Iris pigment epithelial cell (primary cell): ENCODE results near the gene IL36RN.

Experiments
- DNase-seq: peaks from one replicate; pipeline ENCODE4 v3.0.0-alpha.2; 2011; ENCODE audit warnings: low read depth

The IL36RN gene

DNA sequence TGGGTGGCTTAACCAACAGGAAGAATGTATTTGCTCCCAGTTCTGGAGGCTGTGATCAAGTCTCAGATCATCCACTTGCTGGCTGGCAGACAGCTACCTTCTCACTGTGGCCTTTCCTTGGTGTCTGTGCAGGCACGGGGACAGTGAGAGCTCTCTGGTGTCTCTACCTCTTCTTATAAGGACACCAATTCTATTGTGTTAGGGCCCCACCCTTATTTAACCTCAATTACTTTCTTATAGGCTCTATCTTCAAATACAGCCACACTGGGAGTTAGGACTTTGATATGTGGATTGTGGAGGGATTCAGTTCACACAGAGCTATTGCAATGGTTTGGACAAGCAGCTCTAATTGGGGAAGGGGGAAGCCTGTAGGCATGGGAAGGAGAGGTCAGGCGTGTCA is 43.1 kb downstream of the IL36RN start:
- DNase-seq, result no peak

DNA sequence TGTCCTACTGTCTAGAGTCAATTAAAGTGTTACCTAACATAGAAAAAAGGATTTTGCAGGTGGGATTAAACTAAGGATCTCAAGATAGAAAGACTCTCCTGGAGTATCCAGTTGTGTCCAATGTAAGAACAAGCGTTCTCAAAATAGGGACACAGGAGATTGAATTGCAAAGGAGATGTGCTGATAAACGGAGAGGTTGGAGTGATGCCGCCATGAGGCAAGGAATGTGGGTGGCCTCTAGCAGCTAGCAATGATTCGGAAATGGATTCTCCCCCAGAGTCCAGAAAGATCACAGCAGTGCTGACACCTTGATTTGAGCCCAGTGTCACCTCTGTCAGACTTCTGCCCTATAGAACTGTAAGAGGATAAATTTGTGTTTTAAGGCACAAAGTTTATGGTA is 44.3 kb downstream of the IL36RN start:
- no peak for DNase-seq

DNA sequence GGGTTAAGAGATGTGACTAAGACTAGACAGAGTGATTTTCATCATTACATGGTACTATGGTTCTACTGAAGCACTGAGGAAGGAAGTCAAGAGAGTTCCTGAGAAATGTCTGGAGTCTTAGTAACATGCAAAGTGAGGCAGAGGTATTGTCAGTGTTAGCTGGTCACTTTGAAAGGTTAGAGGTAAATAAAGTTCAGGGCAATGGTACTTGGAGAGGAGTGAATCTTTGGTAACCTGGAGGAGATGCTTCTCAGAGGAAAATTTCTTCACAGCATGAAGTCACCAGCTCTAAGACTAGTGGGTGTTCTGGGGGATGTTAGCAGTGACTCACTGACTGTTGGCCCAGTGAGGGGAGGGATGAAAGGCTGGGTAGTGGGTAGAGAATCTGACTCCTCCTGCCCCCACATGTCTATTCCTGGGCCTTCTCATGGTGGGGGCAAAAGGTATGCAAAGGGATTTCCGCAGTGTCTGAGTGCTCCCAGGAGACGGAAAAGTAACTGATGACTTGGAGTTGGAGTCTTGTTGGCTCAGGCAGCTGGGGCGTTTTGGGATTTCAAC is 45.1 kb downstream of the IL36RN start:
- peak; percentile 10 for DNase-seq

DNA sequence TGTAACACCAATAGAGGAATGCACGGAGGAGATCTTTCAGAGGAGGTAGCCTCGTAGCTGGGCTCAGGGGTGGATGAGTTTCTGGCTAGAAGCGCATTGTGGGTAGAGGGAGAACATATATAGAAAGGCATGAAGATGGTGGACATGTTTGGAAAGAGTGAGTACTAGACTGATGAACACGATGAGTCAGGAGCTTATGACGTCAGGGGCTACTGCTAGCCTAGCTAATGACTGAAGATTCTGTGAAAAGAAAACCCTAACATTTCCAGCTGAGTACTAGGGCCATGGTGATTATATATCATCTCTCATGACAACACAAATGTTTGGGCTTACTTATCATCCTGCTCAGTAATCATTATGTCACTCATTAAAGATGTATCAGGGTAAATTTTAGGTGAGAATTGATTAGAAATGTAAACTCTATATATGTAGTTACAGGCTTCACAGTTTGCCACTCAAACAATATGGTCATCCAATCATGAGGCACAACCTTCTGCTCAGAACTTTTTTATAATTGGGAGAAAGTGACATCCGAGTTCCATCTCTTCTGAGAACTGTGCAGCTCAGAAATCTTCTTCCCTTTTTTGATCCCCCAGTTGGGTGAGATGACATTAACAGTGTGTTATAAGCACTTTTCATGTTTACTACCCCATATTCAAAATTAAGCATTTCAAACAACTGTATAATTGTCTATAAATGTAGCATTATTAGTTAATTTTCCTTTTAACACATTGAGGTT is 46.2 kb downstream of the IL36RN start:
- peak; percentile 71 for DNase-seq

DNA sequence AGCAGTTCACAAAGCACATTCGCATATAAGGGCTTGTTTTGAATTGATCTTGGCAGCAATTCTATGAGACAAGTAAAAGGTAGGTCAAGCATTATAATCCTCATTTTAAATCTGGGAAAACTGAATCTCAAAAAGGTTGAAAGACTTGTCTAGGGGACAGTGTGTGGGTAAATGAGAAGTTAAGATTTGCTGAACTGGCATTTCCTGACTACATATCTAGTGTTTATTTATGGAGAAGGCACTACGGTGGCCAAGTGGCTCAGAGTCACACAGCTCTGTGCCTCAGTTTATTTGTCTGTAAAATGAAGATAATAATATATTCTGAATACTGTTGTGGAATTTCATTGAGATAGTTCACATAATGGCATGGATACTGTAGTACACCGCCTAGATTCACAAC is 52.1 kb downstream of the IL36RN start:
- DNase-seq, result no peak

DNA sequence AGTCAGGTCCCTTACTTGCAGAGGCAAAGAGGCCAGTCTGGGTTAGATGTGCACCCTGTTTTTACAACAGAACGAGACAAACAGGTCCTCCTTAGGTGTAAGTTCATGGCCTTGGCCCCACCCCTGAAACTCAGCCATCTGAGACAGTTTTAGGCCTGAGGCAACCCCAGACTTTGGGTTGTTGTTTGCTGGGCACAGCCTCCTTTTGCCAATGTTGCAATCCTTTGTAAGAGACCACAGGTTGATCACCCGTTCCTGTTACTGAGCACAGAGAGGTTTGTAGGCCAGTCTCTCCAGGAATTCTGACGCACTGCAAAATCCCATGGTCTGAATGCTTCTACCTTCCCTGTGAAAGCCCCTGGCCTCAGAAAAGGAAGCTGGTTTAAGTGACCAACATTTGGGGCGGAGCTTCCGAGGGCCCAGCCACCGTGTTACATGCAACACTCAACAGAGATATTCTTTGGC is 52.9 kb downstream of the IL36RN start:
- no peak for DNase-seq

DNA sequence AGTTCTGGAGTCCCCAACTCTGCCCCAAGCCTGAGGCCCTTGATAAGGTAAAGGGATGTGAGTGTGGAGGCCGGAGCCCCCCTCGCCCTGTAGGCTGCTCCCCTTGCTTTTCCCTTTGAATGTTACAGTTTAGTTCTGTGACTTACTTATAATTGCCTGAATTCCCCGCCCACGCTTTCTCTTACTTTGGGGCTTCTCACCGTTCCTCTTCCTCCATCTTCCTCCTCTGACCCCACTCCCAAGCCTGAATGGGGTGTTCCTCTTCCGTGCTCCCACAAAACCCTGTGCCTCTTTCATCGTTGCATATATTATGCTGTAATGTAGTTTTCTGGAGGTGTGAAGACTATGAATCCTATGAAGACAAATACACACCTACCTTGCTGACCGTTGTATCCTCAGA is 53.4 kb downstream of the IL36RN start:
- DNase-seq, result no peak

DNA sequence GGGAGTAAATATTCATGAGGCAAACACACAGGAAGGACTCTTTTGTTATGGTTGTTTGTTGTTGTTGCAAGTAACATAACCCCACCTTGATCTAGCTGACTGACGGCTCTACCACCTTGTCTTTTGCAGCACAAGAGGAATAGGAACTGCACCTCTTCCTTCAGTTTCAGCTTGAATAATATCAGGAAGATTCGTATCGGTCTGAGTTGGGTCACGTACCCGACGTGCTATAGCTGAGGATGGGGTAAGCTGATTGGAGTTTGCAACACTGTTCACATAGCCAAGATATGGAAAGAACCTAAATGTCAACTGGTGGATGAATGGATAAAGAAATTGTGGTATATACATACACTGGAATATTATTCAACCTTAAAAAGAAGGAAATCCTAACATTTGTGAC is 53.9 kb downstream of the IL36RN start:
- no peak for DNase-seq

DNA sequence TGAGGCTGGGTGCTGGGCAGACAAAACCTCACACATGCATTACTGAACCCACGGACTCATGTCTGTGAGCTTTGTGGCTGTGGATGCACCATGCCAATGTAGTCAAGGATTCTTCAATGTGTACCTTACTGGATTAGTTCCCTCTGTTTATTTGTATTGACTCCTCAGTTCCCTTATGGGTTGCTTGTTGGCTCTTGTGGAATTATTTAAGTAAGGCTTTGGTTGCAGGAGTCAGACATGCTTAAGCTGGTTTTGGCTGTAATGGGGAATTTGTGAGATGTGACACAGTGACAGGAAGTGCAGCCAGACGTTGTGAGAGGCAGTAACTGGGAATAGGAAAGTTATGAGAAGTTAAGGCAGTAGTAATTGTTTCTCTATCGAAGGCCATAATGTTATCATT is 54.8 kb downstream of the IL36RN start:
- no peak for DNase-seq
